Osteoblast (primary cell): Measurements from ENCODE around the gene GOLGB1. TPM values are rescaled to one million over a fixed set of nuclear protein-coding genes. Genes with fewer than 3 reads are reported as not detected.

Source experiments
- DNase-seq: peaks from one replicate; pipeline ENCODE4 v3.0.0; 2011; ENCODE audit warnings: low spot score, mixed read lengths; ENCODE audit not compliant: insufficient read length; ENCODE audit errors: missing footprints
- H2AFZ ChIP-seq: 2 replicates; pipeline ENCODE4 v1.6.0; 2011; ENCODE audit warnings: mild to moderate bottlenecking, low read length
- H3K27ac ChIP-seq: 2 replicates; pipeline ENCODE4 v1.5.1; 2011; ENCODE audit warnings: mild to moderate bottlenecking, low read depth, low read length, moderate library complexity
- H3K27me3 ChIP-seq: 2 replicates; pipeline ENCODE4 v1.6.0; 2012; ENCODE audit warnings: mild to moderate bottlenecking, control low read depth, inconsistent platforms, low read length, moderate library complexity; ENCODE audit not compliant: insufficient read depth
- H3K36me3 ChIP-seq: 2 replicates; pipeline ENCODE4 v1.5.1; 2011; ENCODE audit warnings: mild to moderate bottlenecking, low read length, control low read depth, moderate library complexity; ENCODE audit not compliant: insufficient read depth
- H3K4me1 ChIP-seq: 2 replicates; pipeline ENCODE4 v1.5.1; 2011; ENCODE audit warnings: mild to moderate bottlenecking, low read length, control low read depth, moderate library complexity; ENCODE audit not compliant: insufficient read depth
- H3K4me2 ChIP-seq: 2 replicates; pipeline ENCODE4 v1.6.0; 2011; ENCODE audit warnings: mild to moderate bottlenecking, low read length; ENCODE audit not compliant: insufficient read depth
- H3K4me3 ChIP-seq: fragments of 200-600 bp; sonication (generic); 3 replicates; pipeline ENCODE4 v1.5.1; 2012; ENCODE audit warnings: mild to moderate bottlenecking, low read length, inconsistent platforms; ENCODE audit not compliant: insufficient read depth
- H3K79me2 ChIP-seq: 2 replicates; pipeline ENCODE4 v1.6.0; 2012; ENCODE audit warnings: mild to moderate bottlenecking, low read length, control low read depth, inconsistent platforms; ENCODE audit not compliant: insufficient read depth
- H3K9me3 ChIP-seq: 2 replicates; pipeline ENCODE4 v1.5.1; 2011; ENCODE audit warnings: low read depth, low read length, control low read depth
- H4K20me1 ChIP-seq: 2 replicates; pipeline ENCODE4 v1.6.0; 2012; ENCODE audit warnings: mild to moderate bottlenecking, low read length, control low read depth; ENCODE audit not compliant: insufficient read depth
- total RNA-seq: library from RNA; depleted of rRNA; stranded (reverse); fragments of >200 nt; gene quantifications from 2 replicates; pipeline ENCODE4 v1.2.3, GENCODE V29; 2012
- TF ChIP-seq, protein P1 (sequence below): IDR thresholded peaks from 2 replicates; pipeline ENCODE4 v1.5.1; 2011; ENCODE audit warnings: mild to moderate bottlenecking, low read depth, low read length, moderate library complexity; ENCODE audit errors: extremely low read depth

Gene GOLGB1
- total RNA-seq, 1 donor: 70.6 TPM

DNA sequence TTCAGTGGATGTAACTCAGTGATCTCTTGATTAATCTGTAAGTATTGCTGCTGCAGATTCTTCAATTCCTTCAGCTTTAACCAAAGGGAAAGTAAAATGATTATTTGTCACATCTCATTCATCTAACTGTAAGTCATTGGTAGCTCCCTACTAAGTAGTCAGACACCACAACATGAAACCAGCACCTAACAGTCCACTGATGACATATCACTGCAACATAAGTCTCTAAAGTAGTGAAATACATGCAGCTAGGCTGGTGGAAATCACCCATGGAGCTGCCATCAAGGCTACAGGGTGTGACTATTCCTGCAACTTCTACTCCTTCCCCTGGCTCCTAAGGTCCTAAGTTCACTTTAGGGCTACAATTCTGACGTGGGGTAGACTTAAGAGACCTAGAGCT lies 67.7 kb downstream of the GOLGB1 start:
- Histone ChIP-seq H3K79me2 (peaks cover 2% of the 10 kb centered on the region), H3K4me3 (no peak overlapping the region), H3K9me3 (no peaks in the 10 kb centered on the region), H2AFZ (no peak overlapping the region), H3K4me2 (no peak overlapping the region), H3K27me3 (no peaks in the 10 kb centered on the region), H4K20me1 (no peaks in the 10 kb centered on the region), H3K27ac (no peak overlapping the region), H3K36me3 (peaks cover 27% of the 10 kb centered on the region), H3K4me1 (no peaks in the 10 kb centered on the region)
- no peak for DNase-seq
- TF ChIP-seq, protein P1, sequence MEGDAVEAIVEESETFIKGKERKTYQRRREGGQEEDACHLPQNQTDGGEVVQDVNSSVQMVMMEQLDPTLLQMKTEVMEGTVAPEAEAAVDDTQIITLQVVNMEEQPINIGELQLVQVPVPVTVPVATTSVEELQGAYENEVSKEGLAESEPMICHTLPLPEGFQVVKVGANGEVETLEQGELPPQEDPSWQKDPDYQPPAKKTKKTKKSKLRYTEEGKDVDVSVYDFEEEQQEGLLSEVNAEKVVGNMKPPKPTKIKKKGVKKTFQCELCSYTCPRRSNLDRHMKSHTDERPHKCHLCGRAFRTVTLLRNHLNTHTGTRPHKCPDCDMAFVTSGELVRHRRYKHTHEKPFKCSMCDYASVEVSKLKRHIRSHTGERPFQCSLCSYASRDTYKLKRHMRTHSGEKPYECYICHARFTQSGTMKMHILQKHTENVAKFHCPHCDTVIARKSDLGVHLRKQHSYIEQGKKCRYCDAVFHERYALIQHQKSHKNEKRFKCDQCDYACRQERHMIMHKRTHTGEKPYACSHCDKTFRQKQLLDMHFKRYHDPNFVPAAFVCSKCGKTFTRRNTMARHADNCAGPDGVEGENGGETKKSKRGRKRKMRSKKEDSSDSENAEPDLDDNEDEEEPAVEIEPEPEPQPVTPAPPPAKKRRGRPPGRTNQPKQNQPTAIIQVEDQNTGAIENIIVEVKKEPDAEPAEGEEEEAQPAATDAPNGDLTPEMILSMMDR: no peak

DNA sequence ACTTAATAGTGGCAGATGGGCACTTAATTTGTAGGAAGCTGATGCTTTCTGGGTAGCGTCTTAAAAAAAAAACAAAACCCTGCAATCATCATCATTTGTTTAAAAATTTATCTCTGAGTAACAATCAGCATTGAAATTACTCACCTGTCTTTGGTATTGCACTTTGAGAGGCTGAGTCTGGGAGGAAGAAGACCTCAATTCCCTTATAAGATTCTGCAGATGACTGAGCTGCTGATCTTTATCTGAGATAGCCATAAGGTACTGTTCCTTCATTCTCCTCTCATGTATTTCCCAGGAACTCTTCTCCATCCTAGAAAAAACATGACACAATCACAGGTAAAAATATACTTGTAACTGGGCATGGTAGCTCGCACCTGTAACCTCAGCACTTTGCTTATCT lies 72.4 kb downstream of the GOLGB1 start:
- Histone ChIP-seq H3K36me3 (peaks cover 39% of the 10 kb centered on the region), H3K4me1 (no peaks in the 10 kb centered on the region), H3K27ac (no peak overlapping the region), H3K9me3 (no peaks in the 10 kb centered on the region), H2AFZ (no peak overlapping the region), H3K4me3 (no peak overlapping the region), H3K4me2 (no peak overlapping the region), H4K20me1 (no peaks in the 10 kb centered on the region), H3K27me3 (no peaks in the 10 kb centered on the region), H3K79me2 (no peaks in the 10 kb centered on the region)
- TF ChIP-seq, protein P1: no peak
- DNase-seq: no peak

DNA sequence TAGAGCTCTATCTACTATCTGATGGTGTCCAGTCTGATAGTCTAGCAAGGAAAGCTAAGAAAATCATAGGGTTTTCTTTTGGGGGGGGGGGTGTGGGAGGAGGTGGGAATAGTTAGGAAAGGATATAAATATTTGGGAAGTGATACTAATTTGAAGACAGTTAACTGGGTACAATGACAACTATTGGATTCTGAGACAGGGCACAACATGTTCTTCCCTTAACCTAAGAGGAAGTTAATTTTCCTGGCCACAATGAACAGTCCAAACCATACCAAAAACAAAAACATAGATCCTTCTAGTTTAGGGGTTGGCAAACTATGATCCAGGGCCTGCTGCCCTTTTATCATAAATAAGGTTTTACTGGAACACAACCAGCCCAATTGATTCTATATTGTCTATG lies 78.9 kb downstream of the GOLGB1 start:
- H3K27me3 ChIP-seq: no peaks in the 10 kb centered on the region
- no peak overlapping the region for H2AFZ ChIP-seq
- no peaks in the 10 kb centered on the region for H3K9me3 ChIP-seq
- no peak overlapping the region for H3K4me3 ChIP-seq
- H3K79me2 ChIP-seq: no peaks in the 10 kb centered on the region
- TF ChIP-seq, protein P1: no peak
- no peaks in the 10 kb centered on the region for H3K4me1 ChIP-seq
- no peak overlapping the region for H3K27ac ChIP-seq
- H3K4me2 ChIP-seq: no peak overlapping the region
- no peak for DNase-seq
- peaks cover 46% of the 10 kb centered on the region for H3K36me3 ChIP-seq
- no peaks in the 10 kb centered on the region for H4K20me1 ChIP-seq

DNA sequence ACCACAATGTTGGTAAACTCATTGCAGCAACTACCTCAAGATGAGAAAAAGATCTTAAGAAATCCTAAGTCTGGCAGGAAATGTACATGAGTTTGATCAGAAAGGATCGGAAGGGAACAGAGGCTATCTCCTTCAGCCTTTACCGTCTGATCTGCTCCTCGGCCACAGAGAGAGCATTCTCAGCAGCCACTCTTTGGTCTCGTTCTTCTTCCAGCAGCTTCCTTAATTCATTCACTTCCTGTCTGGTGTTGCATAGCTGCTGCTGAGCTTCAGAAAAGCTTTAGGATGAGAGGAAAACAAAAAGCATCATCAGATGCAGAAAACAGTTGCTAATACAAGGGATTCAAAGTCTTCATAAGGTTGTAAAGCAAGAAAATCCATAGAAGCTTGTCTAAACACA lies 82.2 kb downstream of the GOLGB1 start:
- Histone ChIP-seq H4K20me1 (no peaks in the 10 kb centered on the region), H3K4me3 (no peak overlapping the region), H3K79me2 (no peaks in the 10 kb centered on the region), H3K27ac (no peak overlapping the region), H3K36me3 (peaks cover 69% of the 10 kb centered on the region), H3K27me3 (no peaks in the 10 kb centered on the region), H3K4me2 (no peak overlapping the region), H2AFZ (no peak overlapping the region), H3K9me3 (no peaks in the 10 kb centered on the region), H3K4me1 (no peaks in the 10 kb centered on the region)
- TF ChIP-seq, protein P1: no peak
- DNase-seq: no peak
